HAP-1 (cell line): ENCODE results near the gene GPA33.

Source experiments
- DNase-seq, 2 experiments: peaks; one replicate each; pipeline ENCODE4 v3.0.0-alpha.2; 2016 to 2020; ENCODE audit warnings: low spot score in 2 of 2
- H3K27me3 ChIP-seq: fragments of 250-450 bp; sonication (Bioruptor Pico); 2 replicates; pipeline ENCODE4 v1.5.1; 2020; ENCODE audit warnings: low read depth, mild to moderate bottlenecking, moderate library complexity
- H3K36me3 ChIP-seq: fragments of 250-450 bp; sonication (Bioruptor Pico); replicated peaks from 2 replicates; pipeline ENCODE4 v1.5.1; 2020; ENCODE audit warnings: mild to moderate bottlenecking
- H3K4me1 ChIP-seq: fragments of 250-450 bp; sonication (Bioruptor Pico); 2 replicates; pipeline ENCODE4 v1.5.1; 2020; ENCODE audit warnings: mild to moderate bottlenecking
- H3K4me3 ChIP-seq: fragments of 250-450 bp; sonication (Bioruptor Pico); 2 replicates; pipeline ENCODE4 v1.5.1; 2020; ENCODE audit warnings: mild to moderate bottlenecking, moderate library complexity
- H3K9me3 ChIP-seq: fragments of 250-450 bp; sonication (Bioruptor Pico); 2 replicates; pipeline ENCODE4 v1.5.1; 2020; ENCODE audit warnings: mild to moderate bottlenecking, moderate library complexity
- in situ Hi-C: fragments of 300-500 bp; cut with MboI; formaldehyde crosslinking; loops from 3 replicates; pipeline ENCODE4 v1.14.3; 2020; ENCODE audit warnings: low sequenced_read_pairs, inconsistent platforms, mixed read lengths

The GPA33 gene

DNA sequence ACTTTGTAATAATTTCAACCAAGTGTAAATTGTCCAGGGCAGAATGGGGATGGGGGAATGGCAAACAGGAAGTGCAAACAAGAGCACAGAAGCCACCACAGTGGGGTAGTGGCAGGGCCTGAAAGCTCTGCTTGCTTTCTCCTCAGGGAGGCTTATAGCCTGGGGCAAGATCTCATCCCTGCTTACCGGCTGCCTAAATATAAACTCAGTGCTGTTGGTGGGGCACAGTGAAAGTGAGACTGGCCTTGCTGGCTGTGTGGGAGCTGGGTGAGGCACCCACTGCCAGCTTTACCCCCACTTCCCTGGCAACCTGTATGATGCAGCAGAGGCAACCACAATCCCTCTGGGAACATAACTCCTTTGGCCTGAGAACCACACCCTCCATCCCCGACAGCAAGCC is 18.9 kb upstream of the GPA33 start:
- Histone ChIP-seq H3K36me3 (no peaks in the 10 kb centered on the region), H3K9me3 (no peaks in the 10 kb centered on the region), H3K4me3 (no peak overlapping the region), H3K4me1 (no peaks in the 10 kb centered on the region), H3K27me3 (peaks cover 3% of the 10 kb centered on the region; the same call in 1 of the 2 replicates)
- in situ Hi-C loops: no loop called here
- DNase-seq: peak in 1 of 2 experiments; percentile 14

- in situ Hi-C loops: no loop called here
- Histone ChIP-seq H3K4me1 (no peaks in the 10 kb centered on the region), H3K4me3 (no peak overlapping the region), H3K27me3 (peaks cover 3% of the 10 kb centered on the region; the same call in 1 of the 2 replicates), H3K9me3 (no peaks in the 10 kb centered on the region), H3K36me3 (no peaks in the 10 kb centered on the region)
- DNase-seq: no peak
Observed at GRCh38 chr1:167107456-167107855, 17.3 kb upstream of the GPA33 start.

DNA sequence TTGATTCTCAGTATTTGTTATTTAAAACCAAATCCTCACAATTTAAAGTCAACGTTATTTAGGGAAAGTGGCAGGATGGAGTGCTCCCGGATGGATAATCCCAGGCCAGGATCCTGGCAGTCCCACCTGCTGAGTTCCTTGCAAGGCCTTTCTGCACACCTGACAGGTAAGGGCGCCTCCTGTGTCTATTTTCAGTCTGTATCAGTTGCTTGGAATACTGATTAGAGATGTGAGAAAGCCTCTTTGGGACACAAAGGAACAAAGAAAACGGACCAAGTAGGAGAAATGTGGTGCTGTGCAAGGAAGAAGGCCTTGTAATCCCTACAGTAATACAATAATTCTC is 15.9 kb upstream of the GPA33 start:
- H3K4me3 ChIP-seq: no peak overlapping the region
- no peaks in the 10 kb centered on the region for H3K9me3 ChIP-seq
- in situ Hi-C loops: no loop called here
- H3K27me3 ChIP-seq: peaks cover 5% of the 10 kb centered on the region
- H3K4me1 ChIP-seq: no peaks in the 10 kb centered on the region
- H3K36me3 ChIP-seq: no peaks in the 10 kb centered on the region
- no peak for DNase-seq

GRCh38 chr1:167105271-167106118 is 15.3 kb upstream of the GPA33 start:
- Histone ChIP-seq H3K36me3 (no peaks in the 10 kb centered on the region), H3K27me3 (peaks cover 8% of the 10 kb centered on the region), H3K4me3 (no peak overlapping the region), H3K9me3 (no peaks in the 10 kb centered on the region), H3K4me1 (no peaks in the 10 kb centered on the region)
- no peak for DNase-seq
- in situ Hi-C loops: no loop called here

DNA sequence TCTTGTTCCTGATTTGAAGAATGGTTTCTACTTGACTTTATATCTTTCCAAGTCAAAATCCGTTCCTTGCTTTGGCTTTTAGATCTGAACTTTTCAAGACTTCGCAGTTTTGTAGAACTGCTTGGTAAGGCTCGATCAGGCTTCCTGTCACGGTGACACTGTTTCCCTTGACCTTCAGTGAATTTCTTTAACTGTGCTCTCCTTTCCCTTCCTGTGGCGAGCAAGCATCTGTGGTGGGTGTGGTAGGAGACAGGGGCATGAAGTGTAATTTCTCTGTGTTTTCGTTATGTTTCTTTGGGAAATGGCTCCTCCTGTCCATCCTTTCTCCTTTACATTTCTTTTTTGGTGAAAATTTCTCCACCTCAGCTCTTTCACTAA is 14.1 kb upstream of the GPA33 start:
- no peak overlapping the region for H3K4me3 ChIP-seq
- no peak for DNase-seq
- in situ Hi-C loops: no loop called here

DNA sequence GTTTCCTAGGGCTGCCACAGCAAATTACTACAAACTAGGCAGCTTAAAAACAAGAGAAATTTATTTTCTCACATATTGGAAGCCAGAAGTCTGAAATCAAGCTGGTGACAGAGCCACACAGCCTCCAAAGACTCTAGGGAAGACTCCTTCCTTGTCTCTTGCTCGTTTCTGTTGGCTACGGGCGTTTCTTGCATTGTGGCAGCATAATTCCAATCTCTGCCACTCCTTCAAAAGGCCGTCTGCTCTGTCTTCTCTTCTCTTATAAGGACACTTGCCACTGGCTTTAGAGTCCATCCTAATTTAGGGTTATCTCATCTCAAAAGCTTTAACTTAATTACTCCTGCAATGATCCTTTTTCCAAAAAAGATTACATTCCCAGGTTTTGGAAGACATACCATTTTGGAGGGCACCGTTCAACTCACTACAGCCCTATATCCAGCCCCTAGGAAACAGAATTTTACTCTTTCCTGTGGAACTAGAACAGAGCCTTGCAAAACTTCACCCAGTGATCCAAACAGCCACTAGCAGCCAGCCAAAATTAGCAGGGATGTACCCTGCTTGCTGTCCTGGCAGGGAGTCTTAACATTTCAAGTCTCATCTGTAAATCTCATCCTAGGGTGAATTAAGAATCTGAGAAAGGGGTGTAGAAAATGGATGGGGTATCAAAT is 12.9 kb upstream of the GPA33 start:
- in situ Hi-C loops: no loop called here
- DNase-seq: no peak
- Histone ChIP-seq H3K9me3 (no peaks in the 10 kb centered on the region), H3K27me3 (peaks cover 12% of the 10 kb centered on the region), H3K4me3 (no peak overlapping the region), H3K36me3 (no peaks in the 10 kb centered on the region), H3K4me1 (no peaks in the 10 kb centered on the region)

More for the DNA sequence above, 14.1 kb upstream of the GPA33 start:
- Histone ChIP-seq H3K4me1 (no peaks in the 10 kb centered on the region), H3K27me3 (peaks cover 9% of the 10 kb centered on the region), H3K36me3 (no peaks in the 10 kb centered on the region), H3K9me3 (no peaks in the 10 kb centered on the region)

DNA sequence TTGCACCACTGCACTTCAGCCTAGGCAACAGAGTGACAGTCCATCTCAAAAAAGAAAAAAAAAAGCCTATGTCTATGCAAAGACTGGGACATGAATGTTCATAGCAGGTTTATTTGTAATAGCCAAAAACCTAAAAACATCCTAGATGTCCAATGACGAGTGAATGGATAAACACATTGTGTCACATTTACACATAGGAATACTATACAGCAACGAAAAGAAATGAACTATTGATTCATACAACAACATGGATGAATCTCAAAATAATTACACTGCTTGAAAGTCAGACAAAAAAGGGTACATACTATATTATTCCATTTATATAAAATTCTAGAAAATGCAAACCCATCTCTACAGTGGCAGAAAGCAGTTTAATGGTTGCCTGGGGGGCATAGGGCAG is 11.6 kb upstream of the GPA33 start:
- no peaks in the 10 kb centered on the region for H3K36me3 ChIP-seq

GRCh38 chr1:167100730-167101129 is 10.6 kb upstream of the GPA33 start:
- H3K4me1 ChIP-seq: no peaks in the 10 kb centered on the region
- in situ Hi-C loops: no loop called here
- H3K4me3 ChIP-seq: no peak overlapping the region
- DNase-seq: no peak
- H3K9me3 ChIP-seq: no peaks in the 10 kb centered on the region
- H3K27me3 ChIP-seq: peaks cover 12% of the 10 kb centered on the region
- H3K36me3 ChIP-seq: no peaks in the 10 kb centered on the region

More for the DNA sequence above, 11.6 kb upstream of the GPA33 start:
- in situ Hi-C loops: no loop called here
- no peaks in the 10 kb centered on the region for H3K9me3 ChIP-seq
- no peak overlapping the region for H3K4me3 ChIP-seq
- DNase-seq: no peak
- peaks cover 12% of the 10 kb centered on the region for H3K27me3 ChIP-seq
- H3K4me1 ChIP-seq: no peaks in the 10 kb centered on the region

GRCh38 chr1:167099851-167100250 is 9.7 kb upstream of the GPA33 start:
- DNase-seq: no peak
- H3K4me1 ChIP-seq: no peaks in the 10 kb centered on the region
- in situ Hi-C loops: no loop called here
- H3K9me3 ChIP-seq: no peaks in the 10 kb centered on the region
- H3K36me3 ChIP-seq: no peaks in the 10 kb centered on the region
- peaks cover 10% of the 10 kb centered on the region for H3K27me3 ChIP-seq
- no peak overlapping the region for H3K4me3 ChIP-seq

GRCh38 chr1:167095368-167095767 is 5.2 kb upstream of the GPA33 start:
- Histone ChIP-seq H3K9me3 (no peaks in the 10 kb centered on the region), H3K36me3 (no peaks in the 10 kb centered on the region), H3K27me3 (peaks cover 3% of the 10 kb centered on the region; the same call in 1 of the 2 replicates), H3K4me3 (no peak overlapping the region), H3K4me1 (no peaks in the 10 kb centered on the region)
- in situ Hi-C loops: no loop called here
- peak in 1 of 2 experiments; percentile 21 for DNase-seq

DNA sequence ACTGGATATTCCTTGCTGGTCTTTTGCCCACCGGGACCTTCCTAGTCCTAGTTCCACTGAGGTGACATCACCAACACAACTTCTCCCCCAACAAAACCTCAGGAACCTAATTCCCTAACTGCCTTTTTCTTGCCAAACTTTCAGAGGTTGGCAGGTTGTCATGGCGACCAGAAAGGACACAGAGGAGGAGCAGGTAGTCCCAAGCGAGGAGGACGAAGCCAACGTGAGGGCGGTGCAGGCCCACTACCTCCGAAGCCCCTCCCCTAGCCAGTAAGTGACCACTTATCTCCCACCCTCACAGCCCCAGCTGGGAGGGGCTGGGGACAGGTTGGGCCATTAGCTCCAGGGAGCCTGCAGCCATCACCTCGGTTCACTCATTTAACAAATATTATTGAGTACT is 4.5 kb upstream of the GPA33 start:
- Histone ChIP-seq H3K36me3 (no peaks in the 10 kb centered on the region), H3K4me1 (no peaks in the 10 kb centered on the region), H3K27me3 (peaks cover 3% of the 10 kb centered on the region; the same call in 1 of the 2 replicates), H3K9me3 (no peaks in the 10 kb centered on the region), H3K4me3 (no peak overlapping the region)
- no peak for DNase-seq
- in situ Hi-C loops: no loop called here

- H3K9me3 ChIP-seq: no peaks in the 10 kb centered on the region
- H3K27me3 ChIP-seq: no peaks in the 10 kb centered on the region; the same call in 1 of the 2 replicates
- H3K4me3 ChIP-seq: no peak within 1 kb of the TSS
- no peaks in the 10 kb centered on the region for H3K4me1 ChIP-seq
- in situ Hi-C loops: no loop called here
- DNase-seq: no peak
- H3K36me3 ChIP-seq: no peaks in the 10 kb centered on the region
Observed at GRCh38 chr1:167093846-167094516, 3.8 kb upstream of the GPA33 start, which contains the start of gene STYXL2. STYXL2 (plus strand) TSS chr1:167094075; CDS start chr1:167094850, 775 bp downstream.

- H3K4me1 ChIP-seq: no peaks in the 10 kb centered on the region
- no peak overlapping the region for H3K4me3 ChIP-seq
- no peak for DNase-seq
- in situ Hi-C loops: no loop called here
- no peaks in the 10 kb centered on the region for H3K27me3 ChIP-seq
- H3K9me3 ChIP-seq: no peaks in the 10 kb centered on the region
- no peaks in the 10 kb centered on the region for H3K36me3 ChIP-seq
Observed at GRCh38 chr1:167092653-167093052, 2.5 kb upstream of the GPA33 start.

DNA sequence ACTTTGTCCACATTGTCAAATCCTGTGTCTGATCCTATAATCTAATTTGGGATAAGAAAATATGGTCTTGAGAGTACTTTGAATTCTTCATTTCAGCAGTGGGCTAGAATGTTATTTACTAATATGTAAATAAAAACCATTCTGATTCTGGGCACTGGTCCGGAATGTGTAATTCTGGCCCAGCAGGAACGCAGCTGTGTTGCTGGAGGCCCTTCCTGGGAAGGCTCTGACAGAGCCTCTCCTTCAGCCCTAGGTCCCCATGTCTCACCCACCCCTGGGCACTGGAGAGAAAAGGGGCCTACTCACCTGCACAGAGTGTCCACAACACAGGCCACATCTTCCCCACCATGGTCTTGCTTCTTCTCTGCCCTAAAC is 251 bp downstream of the GPA33 start:
- DNase-seq: no peak
- H3K4me3 ChIP-seq: no peak overlapping the region
- H3K4me1 ChIP-seq: no peaks in the 10 kb centered on the region
- no peaks in the 10 kb centered on the region for H3K27me3 ChIP-seq
- H3K9me3 ChIP-seq: no peaks in the 10 kb centered on the region
- H3K36me3 ChIP-seq: no peaks in the 10 kb centered on the region
- in situ Hi-C loops: no loop called here
